NCI-H2029 (cell line): ENCODE results near the gene SMIM44.
"Not testable (repeated sequence)": the region's sequence is repeated elsewhere in the genome, so short reads cannot be mapped to it uniquely, and the experiment has no call there.

Source experiments
- DNase-seq: peaks from one replicate; lab custom pipeline; 2025; lab: John Stamatoyannopoulos, UW

Gene SMIM44

DNA sequence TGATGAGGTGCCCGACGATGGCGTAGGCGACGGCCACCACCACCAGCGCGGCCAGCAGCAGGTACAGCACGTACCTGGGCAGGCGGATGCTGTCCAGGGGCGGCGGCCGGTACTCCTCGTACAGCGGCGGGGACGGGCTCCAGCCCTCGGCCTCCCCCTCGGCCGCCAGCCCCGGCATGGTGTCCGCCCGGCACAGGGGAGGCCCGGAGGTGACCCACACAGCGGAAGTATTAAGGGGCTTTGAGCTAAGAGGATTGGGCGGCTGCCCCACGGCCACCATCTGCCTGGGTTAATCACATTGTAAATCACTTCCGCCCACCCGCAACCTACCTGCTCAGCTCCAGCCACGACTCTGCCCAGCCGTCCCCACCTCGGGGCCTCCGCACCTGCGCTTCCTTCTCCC, at the start of gene SMIM44:
Gene SMIM44 (minus strand): TSS at position 216 of the 403 bp plus-strand sequence. CDS start 38 bp downstream, at position 178.
- DNase-seq, result no peak

DNA sequence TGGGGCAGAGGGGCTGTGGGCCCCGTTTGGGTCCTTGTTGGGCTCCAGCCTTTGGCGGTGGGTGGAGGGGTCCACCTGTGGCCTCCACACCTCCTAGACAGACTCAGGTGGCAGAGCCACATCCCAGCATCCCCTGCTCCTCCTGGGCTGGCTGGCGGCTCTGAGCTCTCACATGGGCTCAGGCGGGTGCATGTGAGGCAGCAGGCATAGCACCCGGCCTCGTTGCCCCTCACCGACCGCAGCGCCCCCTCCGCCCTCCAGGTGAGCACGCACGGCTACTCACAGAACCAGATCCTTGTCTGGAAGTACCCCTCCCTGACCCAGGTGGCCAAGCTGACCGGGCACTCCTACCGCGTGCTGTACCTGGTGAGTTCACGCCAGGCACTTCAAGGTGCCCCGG, 49.8 kb upstream of the SMIM44 start:
- DNase-seq, result no peak

DNA sequence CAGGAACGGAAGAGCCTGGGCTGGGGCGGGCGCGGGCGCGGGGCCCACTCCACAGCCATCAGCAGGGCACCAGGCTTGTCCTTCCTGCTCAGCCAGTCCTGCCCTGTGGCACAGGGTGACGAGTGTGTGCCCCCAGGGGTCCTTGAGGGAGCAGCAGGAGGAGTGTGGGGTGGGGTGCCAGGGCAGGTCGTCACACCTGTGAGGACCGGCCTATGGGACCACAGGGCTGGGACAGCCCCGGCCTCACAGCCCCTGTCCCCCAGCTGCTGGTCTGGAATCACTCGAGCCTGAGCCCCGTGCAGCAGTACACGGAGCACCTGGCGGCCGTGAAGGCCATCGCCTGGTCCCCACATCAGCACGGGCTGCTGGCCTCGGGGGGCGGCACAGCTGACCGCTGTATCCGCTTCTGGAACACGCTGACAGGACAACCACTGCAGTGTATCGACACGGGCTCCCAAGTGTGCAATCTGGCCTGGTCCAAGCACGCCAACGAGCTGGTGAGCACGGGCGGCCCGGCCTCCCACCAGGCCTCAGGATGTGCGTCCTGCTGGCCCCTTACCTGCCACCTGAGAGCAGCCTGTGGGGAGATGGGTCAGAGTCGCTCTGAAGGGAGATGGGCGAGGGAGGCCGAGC, 49.0 kb upstream of the SMIM44 start:
- DNase-seq, result no peak

DNA sequence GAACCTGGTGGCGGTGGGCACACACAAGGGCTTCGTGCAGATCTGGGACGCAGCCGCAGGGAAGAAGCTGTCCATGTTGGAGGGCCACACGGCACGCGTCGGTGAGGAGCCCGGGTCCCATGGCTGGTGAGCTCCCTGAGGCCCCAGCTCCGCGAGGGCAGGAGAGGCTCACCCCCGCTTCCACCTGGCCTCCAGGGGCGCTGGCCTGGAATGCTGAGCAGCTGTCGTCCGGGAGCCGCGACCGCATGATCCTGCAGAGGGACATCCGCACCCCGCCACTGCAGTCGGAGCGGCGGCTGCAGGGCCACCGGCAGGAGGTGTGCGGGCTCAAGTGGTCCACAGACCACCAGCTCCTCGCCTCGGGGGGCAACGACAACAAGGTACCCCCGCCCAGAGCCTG, 48.5 kb upstream of the SMIM44 start:
- DNase-seq, result no peak

DNA sequence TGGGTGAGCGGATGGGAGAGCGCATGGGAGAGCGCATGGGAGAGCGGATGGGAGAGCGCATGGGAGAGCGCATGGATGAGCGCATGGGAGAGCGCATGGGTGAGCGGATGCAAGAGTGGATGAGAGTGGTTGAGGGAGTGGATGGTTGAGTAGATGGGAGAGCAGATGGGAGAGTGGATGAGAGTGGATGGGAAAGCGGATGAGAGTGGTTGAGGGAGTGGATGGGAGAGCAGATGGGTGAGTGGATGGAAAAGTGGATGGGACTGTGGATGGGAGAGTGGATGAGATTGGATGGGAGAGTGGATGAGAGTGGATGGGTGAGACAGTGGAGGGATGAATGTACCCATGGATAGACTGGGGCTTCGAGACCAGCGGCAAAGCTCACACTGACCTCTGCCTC, 47.1 kb upstream of the SMIM44 start:
- DNase-seq, result no peak

DNA sequence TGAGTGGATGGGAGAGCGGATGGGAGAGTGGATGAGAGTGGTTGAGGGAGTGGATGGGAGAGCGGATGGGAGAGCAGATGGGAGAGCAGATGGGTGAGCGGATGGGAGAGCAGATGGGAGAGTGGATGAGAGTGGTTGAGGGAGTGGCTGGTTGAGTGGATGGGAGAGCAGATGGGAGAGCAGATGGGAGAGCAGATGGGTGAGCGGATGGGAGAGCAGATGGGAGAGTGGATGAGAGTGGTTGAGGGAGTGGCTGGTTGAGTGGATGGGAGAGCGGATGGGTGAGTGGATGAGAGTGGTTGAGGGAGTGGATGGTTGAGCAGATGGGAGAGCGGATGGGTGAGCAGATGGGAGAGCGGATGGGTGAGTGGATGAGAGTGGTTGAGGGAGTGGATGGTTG, 46.1 kb upstream of the SMIM44 start:
- DNase-seq, result not testable (repeated sequence)

DNA sequence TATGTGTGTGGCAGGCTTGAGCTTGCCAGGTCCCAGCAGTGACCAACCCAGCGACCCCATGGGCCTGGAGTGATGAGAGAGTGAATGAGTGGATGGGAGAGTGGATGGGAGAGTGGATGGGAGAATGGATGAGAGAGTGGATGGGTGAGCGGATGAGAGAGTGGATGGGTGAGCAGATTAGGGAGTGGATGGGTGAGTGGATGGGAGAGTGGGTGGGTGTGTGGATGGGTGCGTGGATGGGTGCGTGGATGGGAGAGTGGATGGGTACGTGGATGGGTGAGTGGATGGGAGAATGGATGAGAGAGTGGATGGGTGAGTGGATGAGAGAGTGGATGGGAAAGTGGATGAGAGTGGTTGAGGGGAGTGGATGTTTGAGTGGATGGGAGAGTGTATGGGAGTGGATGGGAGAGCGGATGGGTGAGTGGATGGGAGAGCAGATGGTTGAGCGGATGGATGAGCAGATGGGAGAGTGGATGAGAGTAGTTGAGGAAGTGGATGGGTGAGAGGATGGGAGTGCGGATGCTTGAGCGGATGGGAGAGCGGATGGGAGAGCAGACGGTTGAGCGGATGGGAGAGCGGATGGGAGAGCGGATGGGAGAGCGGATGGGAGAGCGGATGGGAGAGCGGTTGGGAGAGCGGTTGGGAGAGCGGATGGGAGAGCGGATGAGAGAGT, 45.4 kb upstream of the SMIM44 start:
- no peak for DNase-seq

DNA sequence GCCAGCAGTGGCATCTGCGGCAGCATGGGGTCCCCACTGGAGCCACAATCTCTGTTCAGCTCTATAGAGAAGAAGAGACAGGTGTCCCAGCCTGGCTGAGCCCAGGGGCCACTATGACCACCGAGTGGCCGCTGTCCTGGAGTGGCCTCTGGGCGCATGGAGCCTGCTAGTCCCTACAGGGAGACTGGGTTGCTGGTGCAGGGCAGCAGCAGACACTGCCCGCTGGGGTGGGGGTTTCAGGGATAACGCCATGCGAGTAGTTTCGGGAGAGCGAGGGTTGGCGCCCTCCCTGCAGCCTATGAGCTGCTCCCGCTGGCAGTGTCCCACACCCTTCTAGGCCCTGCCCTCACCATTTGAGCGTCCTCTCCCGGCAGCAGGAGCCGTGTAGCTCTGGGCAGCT, 44.8 kb upstream of the SMIM44 start:
- no peak for DNase-seq

DNA sequence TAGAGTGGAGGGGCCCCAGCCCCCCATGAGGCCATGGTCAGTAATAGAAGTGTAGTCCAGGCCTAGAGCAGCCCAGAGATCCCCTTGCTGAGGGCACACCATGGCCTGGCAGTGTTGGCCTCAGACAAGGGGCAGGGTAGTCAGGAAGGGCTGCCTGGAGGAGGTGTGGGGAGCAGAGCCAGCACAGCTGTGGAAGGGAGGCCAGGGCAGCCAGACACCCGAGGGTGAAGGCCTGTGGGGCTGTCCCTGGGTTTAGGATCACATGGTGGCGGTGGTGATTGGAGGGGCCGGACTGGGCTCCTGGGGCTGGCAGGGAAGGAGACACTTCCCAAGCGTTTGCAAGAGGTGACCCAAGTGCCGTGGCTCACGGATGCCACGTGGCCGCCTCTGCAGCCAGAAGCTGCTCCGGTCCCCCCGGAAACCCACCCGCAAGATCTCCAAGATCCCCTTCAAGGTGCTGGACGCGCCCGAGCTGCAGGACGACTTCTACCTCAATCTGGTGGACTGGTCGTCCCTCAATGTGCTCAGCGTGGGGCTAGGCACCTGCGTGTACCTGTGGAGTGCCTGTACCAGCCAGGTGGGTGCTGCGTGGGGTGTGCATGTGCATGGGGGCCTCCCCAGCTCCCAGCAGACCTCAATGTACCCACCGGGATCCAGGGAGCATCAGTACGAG, 44.1 kb upstream of the SMIM44 start:
- DNase-seq, result no peak

DNA sequence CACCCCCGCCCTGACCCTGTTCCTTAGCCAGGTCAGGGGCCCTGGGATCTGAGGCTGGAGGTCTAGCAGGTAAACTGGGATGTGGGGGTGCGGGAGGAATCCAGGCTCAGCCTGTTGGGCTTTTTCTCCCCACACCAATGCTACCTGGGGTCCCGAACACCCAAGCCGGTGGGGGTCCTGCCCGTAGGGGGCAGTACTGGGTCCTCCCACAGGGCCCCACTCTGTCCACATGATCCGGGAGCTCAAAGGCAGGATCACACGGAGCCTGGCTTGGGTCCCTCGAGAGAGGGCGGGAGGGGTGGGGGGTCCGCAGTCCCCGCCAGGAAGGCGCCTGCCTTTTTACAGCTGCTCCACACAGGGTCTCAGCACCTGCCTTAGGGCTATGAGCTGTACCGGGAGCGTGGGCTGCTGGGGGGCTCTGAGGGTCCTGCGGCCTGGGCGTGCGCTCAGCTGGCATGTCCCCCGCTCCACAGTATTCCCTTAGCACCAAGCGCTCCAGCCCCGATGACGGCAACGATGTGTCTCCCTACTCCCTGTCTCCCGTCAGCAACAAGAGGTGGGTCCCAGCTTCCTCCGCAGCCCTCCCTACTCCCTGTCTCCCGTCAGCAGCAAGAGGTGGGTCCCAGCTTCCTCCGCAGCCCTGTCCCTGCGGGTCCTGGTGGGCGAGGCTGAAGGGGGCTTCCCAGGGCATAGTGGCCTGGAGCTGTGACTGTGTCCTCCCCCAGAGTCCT, 43.4 kb upstream of the SMIM44 start:
- no peak for DNase-seq

DNA sequence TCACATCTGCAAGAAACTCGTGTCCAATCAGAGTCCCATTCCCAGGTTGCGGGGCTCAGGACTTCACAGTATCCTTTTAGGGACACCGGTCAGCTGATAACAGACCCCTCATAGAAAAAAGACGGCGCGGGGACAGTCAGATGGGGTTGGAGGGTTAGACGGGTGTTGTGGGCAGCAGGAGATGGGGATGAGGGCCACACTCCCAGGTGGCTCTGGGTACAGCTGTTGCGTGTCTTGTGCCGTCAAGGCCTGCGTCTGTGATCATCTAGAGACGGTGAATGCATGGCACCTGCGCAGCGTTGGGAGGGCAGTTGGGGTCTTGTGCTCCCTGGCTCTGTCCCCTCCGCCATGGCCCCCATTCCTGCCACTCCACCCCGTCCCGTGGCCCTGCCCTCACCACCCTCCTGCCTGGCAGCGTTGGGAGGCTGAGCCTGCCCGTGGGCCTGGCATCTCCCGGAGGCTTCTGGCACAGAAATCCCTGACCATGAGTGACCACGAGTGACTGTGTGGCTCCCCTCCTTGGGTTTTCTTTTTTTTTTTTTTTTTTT, 41.7 kb upstream of the SMIM44 start:
- no peak for DNase-seq

DNA sequence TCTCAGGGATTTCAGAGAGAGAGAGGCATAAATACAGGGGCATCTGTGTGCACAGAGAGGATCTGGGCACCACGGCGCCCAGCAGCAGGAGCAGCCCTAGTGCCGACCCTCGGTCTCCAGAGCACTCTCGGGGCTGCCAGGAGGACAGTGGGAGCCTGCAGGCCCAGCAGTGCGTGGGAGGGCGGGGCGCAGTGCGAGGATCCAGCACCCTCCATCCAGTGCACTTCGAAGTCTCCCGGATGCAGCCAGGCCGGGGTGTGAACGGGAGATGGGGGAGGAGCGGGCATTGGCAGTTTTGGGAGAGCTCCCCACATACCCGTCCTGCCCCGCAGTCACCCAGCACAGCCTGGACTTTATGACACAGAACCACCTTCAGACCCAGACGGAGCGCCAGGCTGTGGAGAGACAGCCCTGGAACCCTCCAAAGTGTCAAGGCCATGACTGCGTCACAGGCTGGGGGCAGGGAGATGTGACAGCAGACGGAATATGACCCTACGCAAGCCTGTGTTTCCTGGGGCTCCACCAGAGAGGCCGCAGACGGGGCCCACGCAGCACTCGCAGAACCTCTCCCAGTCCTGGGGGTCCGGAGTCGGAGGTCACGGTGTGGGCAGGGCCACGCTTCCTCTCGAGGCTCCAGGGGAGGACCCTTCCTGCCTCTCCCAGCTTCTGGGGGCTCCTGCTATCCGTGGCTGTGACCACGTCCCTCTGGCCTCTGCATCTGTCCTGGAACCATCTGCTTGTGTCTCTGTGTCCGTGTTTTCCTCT, 41.0 kb upstream of the SMIM44 start:
- DNase-seq, result no peak

DNA sequence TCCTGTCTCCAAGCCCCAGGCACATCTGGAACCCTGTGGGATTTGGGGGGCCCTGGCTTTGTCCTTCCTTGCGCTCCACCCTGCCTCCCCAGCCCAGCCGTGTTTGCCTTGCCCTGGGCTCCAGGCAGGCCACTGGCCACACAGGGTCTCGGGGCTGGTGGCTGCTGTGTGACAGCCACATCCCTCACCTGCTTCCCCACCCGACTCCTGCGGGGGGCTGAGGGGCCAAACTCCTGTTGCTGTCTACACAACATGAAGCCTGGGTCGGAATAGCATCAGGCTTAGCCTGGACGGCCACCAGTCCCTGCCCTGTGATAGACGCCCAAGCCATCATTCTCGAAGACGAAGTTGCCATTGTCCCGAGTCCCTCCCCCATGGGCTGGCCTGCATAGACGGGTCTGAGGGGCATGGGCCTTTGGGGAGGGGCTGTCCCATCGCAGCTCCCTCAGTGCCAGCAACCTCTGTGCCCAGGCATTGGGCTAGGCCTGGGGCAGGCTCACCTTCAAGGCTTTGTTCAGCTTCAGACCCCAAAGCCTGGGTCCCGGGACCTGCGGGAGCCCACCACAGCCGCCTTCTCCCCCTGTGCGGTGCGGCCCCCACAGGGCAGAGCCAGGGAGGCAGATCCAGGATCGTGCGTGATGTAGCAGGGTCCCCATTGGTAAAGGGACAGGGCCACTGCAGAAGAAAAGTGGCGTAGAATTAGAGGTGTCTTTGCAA, 40.3 kb upstream of the SMIM44 start:
- no peak for DNase-seq

DNA sequence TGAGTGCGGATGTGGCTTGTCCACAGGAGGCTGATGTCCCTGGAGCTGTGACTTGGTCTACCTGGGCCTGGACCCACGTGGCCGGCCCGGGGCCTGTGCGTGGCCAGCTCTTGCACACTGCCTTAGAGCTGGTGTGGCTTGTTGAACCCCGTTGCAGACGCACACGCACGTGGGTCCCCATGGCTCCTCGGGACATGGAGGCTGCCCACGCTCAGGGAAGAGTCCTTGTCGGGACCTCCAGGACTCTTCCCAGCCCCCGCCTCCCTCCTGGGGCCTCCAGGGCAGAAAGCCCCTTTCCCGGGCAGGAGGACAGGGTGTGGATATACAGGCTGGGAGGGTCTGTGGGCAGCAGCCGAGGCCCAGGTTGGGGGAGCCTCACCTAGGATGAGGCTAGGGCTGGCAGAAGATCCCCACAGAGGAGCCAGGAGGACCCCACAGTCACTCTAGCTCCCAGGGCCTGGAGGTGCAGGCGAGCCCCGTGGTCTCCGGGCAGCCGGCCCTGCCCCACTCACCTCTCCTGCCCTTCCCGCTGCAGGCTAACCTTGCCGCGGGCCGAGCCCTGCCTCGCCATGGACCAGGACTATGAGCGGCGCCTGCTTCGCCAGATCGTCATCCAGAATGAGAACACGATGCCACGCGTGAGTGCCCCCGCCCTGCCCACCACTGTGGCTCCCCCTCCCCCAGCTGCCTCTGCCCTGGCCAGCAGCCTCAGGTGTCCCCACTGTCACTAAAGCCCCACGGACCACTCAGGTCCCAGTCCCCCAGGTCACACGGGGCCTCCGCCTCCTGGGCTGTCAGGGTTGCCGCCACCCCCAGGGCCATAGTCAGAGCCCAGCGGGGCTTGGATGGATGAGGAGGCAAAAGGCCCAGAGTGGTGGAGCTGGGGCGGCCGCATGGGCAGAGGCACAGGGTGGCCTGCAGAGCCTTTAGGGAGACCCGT, 39.5 kb upstream of the SMIM44 start:
- no peak for DNase-seq

DNA sequence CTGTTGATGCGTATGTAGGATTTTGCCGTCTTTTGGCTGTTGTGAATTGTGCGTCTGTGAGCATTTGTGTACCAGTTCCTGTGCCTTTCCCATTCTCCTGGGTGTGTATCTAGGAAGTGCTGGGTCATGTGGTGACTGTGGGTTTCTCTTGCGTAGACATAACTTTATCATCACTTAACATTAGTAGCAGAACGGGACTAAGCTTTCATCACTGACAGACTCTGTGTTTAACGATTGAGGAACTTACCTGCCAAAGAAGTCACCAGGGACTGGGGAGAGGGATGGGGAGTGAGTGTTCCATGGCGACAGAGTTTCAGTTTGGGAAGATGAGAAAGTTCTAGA, 37.8 kb upstream of the SMIM44 start:
- no peak for DNase-seq

DNA sequence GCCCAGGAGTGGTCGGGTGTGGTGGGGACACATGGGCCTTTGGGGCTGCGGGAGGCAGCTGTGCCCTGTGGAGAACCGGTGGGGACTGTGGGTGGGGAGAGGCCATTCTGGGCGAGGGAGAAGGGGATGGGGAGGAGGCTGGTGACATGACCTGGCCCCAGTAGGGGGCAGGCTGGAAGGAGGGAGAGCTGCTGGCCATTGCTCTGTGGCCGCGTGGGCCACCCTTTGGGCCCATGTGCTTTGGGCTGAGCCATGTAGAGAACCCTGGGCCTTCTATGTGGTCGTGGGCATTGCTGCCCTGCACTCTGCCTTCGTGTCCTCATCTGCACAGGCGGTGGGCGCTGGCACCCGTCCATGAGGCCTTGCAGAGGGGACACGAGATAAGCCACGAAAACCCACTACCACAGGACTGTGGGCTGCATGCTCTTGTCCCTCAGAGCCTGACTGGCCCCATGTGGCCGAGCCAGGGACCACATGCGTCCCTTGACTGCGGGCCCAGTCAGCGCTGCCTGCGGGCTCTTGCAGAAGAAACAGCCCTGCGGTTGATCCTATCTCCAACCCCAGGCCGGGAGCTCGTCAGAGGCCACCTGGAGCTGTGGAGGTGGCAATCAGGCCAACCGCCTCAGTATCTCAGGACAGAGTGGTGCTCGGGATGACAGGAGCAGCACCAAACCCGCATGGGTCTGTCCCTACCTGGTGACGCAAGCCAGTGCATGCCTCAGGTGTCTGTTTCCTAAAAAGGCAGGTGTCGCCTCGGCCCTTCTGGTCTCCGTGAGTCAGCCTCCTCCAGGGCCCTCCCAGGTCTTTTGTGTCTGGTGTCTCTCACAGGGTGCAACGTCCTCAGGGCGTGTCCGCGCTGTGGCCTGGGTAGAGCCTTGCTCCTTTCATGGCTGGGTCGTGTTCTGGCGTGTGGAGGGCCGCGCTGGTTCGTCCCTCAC, 37.2 kb upstream of the SMIM44 start:
- DNase-seq, result no peak

DNA sequence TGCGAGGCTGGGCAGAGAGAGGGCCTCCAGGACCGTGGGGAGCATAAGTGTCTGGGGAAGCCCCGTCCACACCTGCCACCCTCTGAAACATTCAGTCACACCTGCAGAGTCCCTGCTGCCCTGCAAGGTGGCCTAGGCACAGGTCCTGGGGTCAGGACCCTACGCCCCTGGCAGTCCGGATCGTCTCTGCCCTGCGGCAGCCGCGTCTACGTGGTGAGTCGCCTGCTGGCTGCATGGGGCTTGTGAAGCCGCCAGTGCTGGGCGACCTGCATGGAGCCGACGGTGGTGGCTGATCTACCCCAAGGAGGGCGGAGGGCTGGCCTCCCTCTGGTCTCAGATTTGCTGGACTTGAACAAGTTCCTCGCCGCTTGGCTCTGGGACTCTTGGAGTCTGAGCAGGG, 35.9 kb upstream of the SMIM44 start:
- DNase-seq, result no peak

DNA sequence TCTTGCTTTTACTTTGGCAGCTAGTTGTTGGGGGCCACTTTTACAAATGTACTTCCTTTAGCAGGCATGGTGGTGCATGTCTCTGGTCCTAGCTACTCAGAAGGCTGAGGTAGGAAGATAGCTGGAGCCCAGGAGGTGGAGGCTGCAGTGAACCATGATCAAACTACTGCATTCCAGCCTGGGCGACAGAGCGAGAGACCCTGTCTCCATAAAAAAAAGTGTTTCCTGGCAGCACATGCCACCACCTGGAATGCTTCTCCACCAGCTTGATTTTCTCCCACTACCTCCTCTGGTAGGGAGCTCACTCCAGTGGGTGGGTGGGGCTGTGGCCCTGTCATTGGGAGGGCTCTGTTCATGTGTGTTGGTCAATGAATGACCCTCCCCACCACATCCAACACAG, 35.4 kb upstream of the SMIM44 start:
- DNase-seq, result no peak

DNA sequence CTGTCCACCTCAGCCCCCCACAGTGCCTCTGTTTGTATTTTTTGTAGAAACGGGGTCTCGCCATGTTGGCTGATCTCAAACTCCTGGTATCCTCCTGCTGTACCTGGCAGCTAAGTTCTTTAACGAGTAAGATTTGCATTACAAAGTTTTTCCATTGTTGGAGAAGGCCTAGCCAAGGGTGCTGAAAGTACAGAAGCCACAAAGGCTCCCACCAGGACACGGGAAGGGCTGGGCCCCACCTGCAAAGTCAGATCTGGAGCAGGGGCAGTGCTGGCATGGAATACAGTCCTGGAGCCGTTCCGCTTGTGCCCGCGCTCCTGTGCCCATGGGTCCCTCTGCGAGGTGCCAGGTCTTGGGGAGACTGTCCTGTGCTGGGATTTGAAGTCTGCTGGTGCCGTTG, 35.0 kb upstream of the SMIM44 start:
- no peak for DNase-seq
